HG02642 (cell line): Measurements from ENCODE around the gene TDRKH.
A peak's percentile ranks its signal among the peaks of the same experiment; 100 is the strongest.

ENCODE experiments used
- ATAC-seq: cut with Tn5 transposase; IDR thresholded peaks from one replicate; pipeline ENCODE4 v1.9.1; 2021; ENCODE audit warnings: mild to moderate bottlenecking; ENCODE audit not compliant: unreplicated experiment, poor library complexity

The TDRKH gene

GRCh38 chr1:151790071-151790939 lies at the start of gene TDRKH:
Gene TDRKH, minus strand, starts transcription at chr1:151790500. Its CDS starts 7,478 bp downstream, at chr1:151783022.
- peak; percentile 96 for ATAC-seq

GRCh38 chr1:151839457-151840403 lies 49.4 kb upstream of the TDRKH start, which contains the start of gene C2CD4D:
Gene C2CD4D, minus strand, starts transcription at chr1:151839820. Its CDS starts 831 bp downstream, at chr1:151838989.
- ATAC-seq: no peak

- no peak for ATAC-seq
Measured at GRCh38 chr1:151839082-151839412, 48.7 kb upstream of the TDRKH start.

GRCh38 chr1:151838222-151839081 lies 48.2 kb upstream of the TDRKH start:
- peak; percentile 37 for ATAC-seq

- no peak for ATAC-seq
Measured at GRCh38 chr1:151837884-151838221, 47.6 kb upstream of the TDRKH start.

- ATAC-seq: no peak
Measured at GRCh38 chr1:151837197-151837596, 46.9 kb upstream of the TDRKH start.

GRCh38 chr1:151835596-151835995 lies 45.3 kb upstream of the TDRKH start:
- ATAC-seq: no peak

GRCh38 chr1:151834239-151834638 lies 43.9 kb upstream of the TDRKH start:
- no peak for ATAC-seq

GRCh38 chr1:151833172-151833900 lies 43.0 kb upstream of the TDRKH start:
- no peak for ATAC-seq

GRCh38 chr1:151832318-151832980 lies 42.1 kb upstream of the TDRKH start:
- no peak for ATAC-seq

- ATAC-seq: no peak
Measured at GRCh38 chr1:151831605-151832004, 41.3 kb upstream of the TDRKH start, which contains the start of gene RORC. Gene RORC, minus strand, starts transcription at chr1:151831802. Its CDS starts 38 bp downstream, at chr1:151831764.

- no peak for ATAC-seq
Measured at GRCh38 chr1:151831256-151831591, 40.9 kb upstream of the TDRKH start.

- no peak for ATAC-seq
Measured at GRCh38 chr1:151830055-151830454, 39.8 kb upstream of the TDRKH start.

- no peak for ATAC-seq
Measured at GRCh38 chr1:151829352-151830046, 39.2 kb upstream of the TDRKH start.

GRCh38 chr1:151828921-151829320 lies 38.6 kb upstream of the TDRKH start:
- no peak for ATAC-seq

GRCh38 chr1:151827853-151828252 lies 37.6 kb upstream of the TDRKH start:
- ATAC-seq: no peak

GRCh38 chr1:151825751-151826660 lies 35.7 kb upstream of the TDRKH start:
- ATAC-seq: no peak
